H1 (cell line): Measurements from ENCODE around the gene DUSP18. TPM values are rescaled to one million over a fixed set of nuclear protein-coding genes. Genes with fewer than 3 reads are reported as not detected.

ENCODE experiments used
- CTCF ChIA-PET: fragments of 300-600 bp; sonication (Branson Sonifier 250); formaldehyde crosslinking; loops from one replicate; lab custom pipeline; 2021; ENCODE audit not compliant: partially characterized antibody; lab: Charles Lee
- POLR2A ChIA-PET: fragments of 300-600 bp; sonication (Branson Sonifier 250); formaldehyde crosslinking; loops from one replicate; lab custom pipeline; 2021; ENCODE audit warnings: inconsistent platforms; ENCODE audit not compliant: partially characterized antibody; lab: Charles Lee
- DNase-seq, 2 experiments: peaks; one replicate each; pipeline versions ENCODE4 v3.0.0 to v3.0.0-alpha.2; 2010 to 2022; ENCODE audit warnings: low spot score in 2 of 2, low read depth in 1 of 2, mixed read lengths in 1 of 2
- FAIRE-seq: peaks from 2 replicates; lab custom pipeline; 2011; peaks lifted over from hg19 to GRCh38; lab: Jason Lieb, UNC
- H2AFZ ChIP-seq: 2 replicates; pipeline ENCODE4 v1.8.1; 2012; ENCODE audit warnings: low read length, inconsistent platforms
- H2AK5ac ChIP-seq: 2 replicates; pipeline ENCODE4 v1.6.1; 2013; ENCODE audit warnings: low read depth, low read length
- H2BK120ac ChIP-seq: replicated peaks from 2 replicates; pipeline ENCODE3; 2013; ENCODE audit warnings: low read depth, low read length, inconsistent platforms
- H2BK12ac ChIP-seq: 2 replicates; pipeline ENCODE4 v1.6.1; 2013; ENCODE audit warnings: low read depth, low read length
- H2BK15ac ChIP-seq: 2 replicates; pipeline ENCODE4 v1.6.1; 2013; ENCODE audit warnings: low read length
- H2BK20ac ChIP-seq: 2 replicates; pipeline ENCODE4 v1.6.1; 2013; ENCODE audit warnings: low read length
- H2BK5ac ChIP-seq: 2 replicates; pipeline ENCODE4 v1.6.1; 2013; ENCODE audit warnings: low read depth, low read length
- H3K14ac ChIP-seq: 2 replicates; pipeline ENCODE4 v1.6.1; 2013; ENCODE audit warnings: inconsistent platforms; ENCODE audit not compliant: insufficient read length
- H3K18ac ChIP-seq: 2 replicates; pipeline ENCODE4 v1.6.1; 2013; ENCODE audit warnings: low read length; ENCODE audit errors: extremely low read depth
- H3K23ac ChIP-seq: 2 replicates; pipeline ENCODE4 v1.6.1; 2013; ENCODE audit warnings: inconsistent platforms; ENCODE audit not compliant: insufficient read length
- H3K23me2 ChIP-seq: 2 replicates; pipeline ENCODE4 v1.6.1; 2013; ENCODE audit warnings: low read depth, low read length
- H3K27ac ChIP-seq: 2 replicates; pipeline ENCODE4 v1.6.1; 2011; ENCODE audit warnings: low read depth, low read length, inconsistent platforms
- H3K27me3 ChIP-seq, 4 experiments: replicated peaks in 1 of 4; 1 replicate in 1 of 4; 2 replicates in 3 of 4; pipeline versions ENCODE4 v1.6.1 to v1.8.1; 2011 to 2013; ENCODE audit warnings: low read length in 3 of 4, mild to moderate bottlenecking in 3 of 4, inconsistent platforms in 2 of 4, mixed read lengths in 2 of 4, moderate library complexity in 1 of 4; ENCODE audit not compliant: control insufficient read depth in 3 of 4, insufficient read depth in 3 of 4; ENCODE audit errors: extremely low read depth in 1 of 4
- H3K36me3 ChIP-seq, 4 experiments: 2 replicates each; pipeline versions ENCODE4 v1.6.1 to v1.8.1; 2011 to 2013; ENCODE audit warnings: mild to moderate bottlenecking in 4 of 4, low read length in 3 of 4, moderate library complexity in 2 of 4, control low read depth in 1 of 4, inconsistent platforms in 1 of 4; ENCODE audit not compliant: insufficient read depth in 4 of 4, control insufficient read depth in 2 of 4
- H3K4ac ChIP-seq: replicated peaks from 2 replicates; pipeline ENCODE3; 2013; ENCODE audit warnings: low read length, low read depth, mixed read lengths, inconsistent platforms; ENCODE audit not compliant: insufficient read length
- H3K4me1 ChIP-seq, 4 experiments: replicated peaks in 1 of 4; 1 replicate in 1 of 4; 2 replicates in 3 of 4; pipeline versions ENCODE4 v1.6.1 to v1.8.1; 2011 to 2013; ENCODE audit warnings: low read length in 3 of 4, inconsistent platforms in 2 of 4, mixed read lengths in 1 of 4; ENCODE audit not compliant: insufficient read depth in 4 of 4, control insufficient read depth in 3 of 4
- H3K4me2 ChIP-seq, 2 experiments: 2 replicates each; pipeline versions ENCODE4 v1.6.1 to v1.8.1; 2011 to 2013; ENCODE audit warnings: low read depth in 2 of 2, low read length in 2 of 2, control low read depth in 1 of 2, inconsistent platforms in 1 of 2, mild to moderate bottlenecking in 1 of 2; ENCODE audit not compliant: insufficient read depth in 1 of 2
- H3K4me3 ChIP-seq, 4 experiments: fragments of 200-600, 300-600 bp in 1 of 4; sonication (generic), shearing (Covaris generic), sonication (Bioruptor Twin) in 1 of 4; 2 replicates each; pipeline versions ENCODE4 v1.5.1 to v1.8.1; 2011 to 2016; ENCODE audit warnings: low read length in 4 of 4, low read depth in 3 of 4, control low read depth in 2 of 4, inconsistent platforms in 2 of 4, mild to moderate bottlenecking in 2 of 4, mixed read lengths in 1 of 4, moderate library complexity in 1 of 4; ENCODE audit not compliant: insufficient read depth in 2 of 4; ENCODE audit errors: extremely low read depth in 1 of 4
- H3K56ac ChIP-seq: replicated peaks from 2 replicates; pipeline ENCODE3; 2013; ENCODE audit warnings: low read depth, mild to moderate bottlenecking, mixed read lengths, low read length, inconsistent platforms; ENCODE audit not compliant: insufficient read length
- H3K79me1 ChIP-seq: 2 replicates; pipeline ENCODE4 v1.6.1; 2013; ENCODE audit warnings: low read depth, low read length, control low read depth
- H3K79me2 ChIP-seq, 2 experiments: 2 replicates each; pipeline versions ENCODE4 v1.6.1 to v1.8.1; 2012 to 2013; ENCODE audit warnings: low read length in 2 of 2, mild to moderate bottlenecking in 2 of 2, inconsistent platforms in 1 of 2; ENCODE audit not compliant: insufficient read depth in 2 of 2, control insufficient read depth in 1 of 2
- H3K9ac ChIP-seq, 4 experiments: replicated peaks in 1 of 4; 1 replicate in 1 of 4; 2 replicates in 3 of 4; pipeline versions ENCODE4 v1.6.1 to v1.8.1; 2011 to 2013; ENCODE audit warnings: low read depth in 3 of 4, low read length in 3 of 4, control low read depth in 2 of 4, mild to moderate bottlenecking in 2 of 4, moderate library complexity in 2 of 4, inconsistent platforms in 1 of 4; ENCODE audit errors: extremely low read depth in 1 of 4
- H3K9me3 ChIP-seq, 2 experiments: 2 replicates each; pipeline versions ENCODE4 v1.6.1 to v1.8.1; 2012 to 2013; ENCODE audit warnings: mild to moderate bottlenecking in 2 of 2, moderate library complexity in 2 of 2, control low read depth in 1 of 2, inconsistent platforms in 1 of 2, low read depth in 1 of 2, low read length in 1 of 2, mixed read lengths in 1 of 2; ENCODE audit not compliant: insufficient read depth in 2 of 2
- H4K20me1 ChIP-seq, 2 experiments: replicated peaks in 1 of 2; 2 replicates each; pipeline versions ENCODE3 to v1.8.1; 2011 to 2013; ENCODE audit warnings: inconsistent platforms in 2 of 2, low read length in 2 of 2, mild to moderate bottlenecking in 1 of 2; ENCODE audit not compliant: insufficient read depth in 2 of 2, control insufficient read depth in 1 of 2
- H4K5ac ChIP-seq: 2 replicates; pipeline ENCODE4 v1.6.1; 2013; ENCODE audit warnings: low read length, low read depth, mixed read lengths, inconsistent platforms; ENCODE audit not compliant: insufficient read length
- H4K8ac ChIP-seq: 2 replicates; pipeline ENCODE4 v1.8.0; 2013; ENCODE audit warnings: mild to moderate bottlenecking, moderate library complexity, low read length, inconsistent platforms; ENCODE audit not compliant: insufficient read depth; ENCODE audit errors: extremely low read depth
- H4K91ac ChIP-seq: replicated peaks from 2 replicates; pipeline ENCODE3; 2013; ENCODE audit warnings: low read length, mixed read lengths, inconsistent platforms; ENCODE audit not compliant: insufficient read length
- E2F6 ChIP-seq: IDR thresholded peaks from 2 replicates; pipeline ENCODE4 v1.6.1; 2012; ENCODE audit warnings: inconsistent platforms
- HDAC2 ChIP-seq, 2 experiments: fragments of 300-600 bp in 1 of 2; sonication (generic) in 1 of 2; IDR thresholded peaks; 2 replicates each; pipeline ENCODE4 v1.6.1; 2011 to 2012; ENCODE audit warnings: low read depth in 2 of 2, low read length in 2 of 2, mild to moderate bottlenecking in 2 of 2, moderate library complexity in 2 of 2, borderline replicate concordance in 1 of 2, inconsistent platforms in 1 of 2
- JUN ChIP-seq: IDR thresholded peaks from 2 replicates; pipeline ENCODE4 v1.6.1; 2011; ENCODE audit warnings: low read depth, mild to moderate bottlenecking, improper control_type of control experiment, low read length
- JUND ChIP-seq: IDR thresholded peaks from 2 replicates; pipeline ENCODE4 v1.6.1; 2011; ENCODE audit warnings: mild to moderate bottlenecking, improper control_type of control experiment, low read length
- MAFK ChIP-seq: IDR thresholded peaks from 2 replicates; pipeline ENCODE4 v1.6.1; 2012; ENCODE audit warnings: low read depth, mild to moderate bottlenecking, improper control_type of control experiment, low read length
- NANOG ChIP-seq: IDR thresholded peaks from 2 replicates; pipeline ENCODE4 v1.6.1; 2011; ENCODE audit warnings: low read length, low read depth, mild to moderate bottlenecking, inconsistent platforms; ENCODE audit not compliant: insufficient read depth, poor library complexity, severe bottlenecking
- POU5F1 ChIP-seq: IDR thresholded peaks from 2 replicates; pipeline ENCODE4 v1.6.1; 2011; ENCODE audit warnings: low read depth, mild to moderate bottlenecking, low read length, moderate library complexity
- RNF2 ChIP-seq: fragments of 200-900, 300-1000 bp; sonication (generic); IDR thresholded peaks from 2 replicates; pipeline ENCODE4 v1.7.1; 2016; ENCODE audit warnings: borderline replicate concordance, low read depth, mild to moderate bottlenecking, antibody characterized with exemption, low read length; ENCODE audit not compliant: poor library complexity, severe bottlenecking; ENCODE audit errors: missing control alignments
- RXRA ChIP-seq: IDR thresholded peaks from 2 replicates; pipeline ENCODE4 v1.6.1; 2011; ENCODE audit warnings: low read depth, mild to moderate bottlenecking, low read length, moderate library complexity; ENCODE audit not compliant: insufficient read depth
- TCF12 ChIP-seq: IDR thresholded peaks from 2 replicates; pipeline ENCODE4 v1.6.1; 2011; ENCODE audit warnings: low read depth, mild to moderate bottlenecking, low read length
- TEAD4 ChIP-seq: IDR thresholded peaks from 2 replicates; pipeline ENCODE4 v1.6.1; 2012; ENCODE audit warnings: low read depth, low read length, inconsistent platforms, mixed read lengths
- ZNF274 ChIP-seq: IDR thresholded peaks from 2 replicates; pipeline ENCODE4 v1.7.0; 2012; ENCODE audit warnings: low read length, borderline replicate concordance; ENCODE audit errors: extremely low read depth
- WGBS, 2 experiments: shearing (Covaris generic) in 1 of 2; methylation state at CpG; one replicate each; pipeline versions ENCODE4 v1.1.6 to v1.1.7; 2013 to 2015; ENCODE audit warnings: low lambda C conversion rate in 2 of 2, mixed read lengths in 2 of 2, inconsistent platforms in 1 of 2, low coverage in 1 of 2, missing lambda C conversion rate in 1 of 2; ENCODE audit not compliant: insufficient replicate concordance in 2 of 2, insufficient coverage in 1 of 2, insufficient read length in 1 of 2; ENCODE audit errors: extremely low coverage in 1 of 2, missing lambda C conversion rate in 1 of 2; 5-methylcytosine and 5-hydroxymethylcytosine counted together
- polyA plus RNA-seq, 7 experiments: library from polyadenylated mRNA; depleted of rRNA in 3 of 7; stranded (reverse) in 5 of 7; unstranded in 2 of 7; fragments of >200 nt in 5 of 7; fragments of 200-250 nt in 2 of 7; gene quantifications; 1 replicate in 5 of 7; 2 replicates in 1 of 7; 4 replicates in 1 of 7; pipeline versions ENCODE4 v1.2.1 to v1.2.3, GENCODE V29; 2011 to 2013; ENCODE audit warnings: missing spikeins in 2 of 7, mixed read lengths in 2 of 7
- total RNA-seq: library from RNA; stranded (reverse); fragmentation: NEBNext Ultra II Directional; extraction: Animal tissue kit (Norgen Biotek cat#: 25700); gene quantifications from 2 replicates; pipeline ENCODE4 v1.2.1, GENCODE V29; 2021

Gene DUSP18
- total and polyA plus RNA-seq, 2 of the 8 experiments (the other 6 are each of a cell fraction or from before 2014, with no cell fraction given), result 2.6 to 7.3 TPM

GRCh38 chr22:30655532-30655931 is 12.1 kb downstream of the DUSP18 start:
- 19% methylated on average over 3 of the region's 3 CpGs; no CpG with 5 or more reads in 1 of the 2 experiments for WGBS, 2 experiments
- H3K18ac ChIP-seq, result no peak overlapping the region

More at GRCh38 chr22:30655532-30655931, 12.1 kb downstream of the DUSP18 start:
- Histone ChIP-seq H3K4ac (no peak overlapping the region), H3K56ac (no peak overlapping the region), H4K20me1 (no peaks in the 10 kb centered on the region), H3K23me2 (no peaks in the 10 kb centered on the region), H3K9me3 (no peaks in the 10 kb centered on the region; a peak in 1 of 4 replicates), H2AK5ac (no peak overlapping the region), H4K5ac (no peak overlapping the region), H4K8ac (no peak overlapping the region), H3K23ac (no peak overlapping the region), H3K36me3 (no peaks in the 10 kb centered on the region), H3K4me2 (peak overlapping the region in 1 of 2 experiments; percentile 30; a peak in 1 of 4 replicates), H3K9ac (no peak overlapping the region), H3K4me3 (no peak overlapping the region), H2BK20ac (no peak overlapping the region), H2BK15ac (no peak overlapping the region), H3K79me2 (no peaks in the 10 kb centered on the region), H3K14ac (no peak overlapping the region), H3K79me1 (no peaks in the 10 kb centered on the region), H4K91ac (no peak overlapping the region), H2BK120ac (no peak overlapping the region), H2BK12ac (no peak overlapping the region), H3K27me3 (no peaks in the 10 kb centered on the region), H3K27ac (no peak overlapping the region), H2BK5ac (no peak overlapping the region), H3K4me1 (peaks cover 3 to 10% (median 5%) of the 10 kb centered on the region in 4 experiments; a peak in 6 of 7 replicates), H2AFZ (no peak overlapping the region)
- POLR2A ChIA-PET, result interaction anchor here (0.6 to 1.7 kb wide), 9 partner anchors 12 to 222 kb away, joined by 3 to 7 read pairs (median 3); partner anchors contain the start of genes DUSP18, OSBP2 and SLC35E4
- FAIRE-seq, result peak; percentile 91
- DNase-seq, result no peak
- CTCF ChIA-PET, result interaction anchor here (0.6 to 1.6 kb wide), 4 partner anchors 17 to 436 kb away, joined by 3 to 8 read pairs (median 3); no protein-coding TSS in a partner anchor
- 0 out of 2 replicates have a peak, but pooled peaks have one; percentile 25 for TF ChIP-seq TCF12
- TF ChIP-seq RXRA, result no peak
- peak in 1 of 2 experiments; percentile 71; a peak in 1 of 4 replicates for TF ChIP-seq HDAC2 (IDR thresholded peaks at IDR 0.05; ENCODE audit: borderline replicate concordance in 1 of 2, low read depth in 2 of 2, low read length in 2 of 2)
- peak; percentile 75 for TF ChIP-seq NANOG
- peak; percentile 38; the same call in 1 of the 2 replicates for TF ChIP-seq TEAD4
- TF ChIP-seq E2F6, result no peak
- peak; percentile 15; the same call in 1 of the 2 replicates for TF ChIP-seq JUND
- no peak for TF ChIP-seq JUN
- TF ChIP-seq RNF2, result no peak
- TF ChIP-seq POU5F1, result no peak
- TF ChIP-seq ZNF274, result no peak
- TF ChIP-seq MAFK, result peak; percentile 38; the same call in 1 of the 2 replicates
